H9 (cell line): ENCODE measurements around the gene DLGAP4. TPM values are rescaled to one million over a fixed set of nuclear protein-coding genes. Genes with fewer than 3 reads are reported as not detected.
A peak's percentile ranks its signal among the peaks of the same experiment; 100 is the strongest.

Source experiments
- DNase-seq: peaks from one replicate; pipeline ENCODE4 v3.0.0-alpha.2; 2017
- H2AFZ ChIP-seq: one replicate; pipeline ENCODE4 v1.6.1; 2013; ENCODE audit warnings: mild to moderate bottlenecking, low read length, control low read depth, moderate library complexity
- H2AK5ac ChIP-seq: 2 replicates; pipeline ENCODE4 v1.6.1; 2013; ENCODE audit warnings: low read length, control low read depth, mixed read lengths; ENCODE audit not compliant: insufficient read length
- H2BK120ac ChIP-seq: one replicate; pipeline ENCODE4 v1.6.1; 2013; ENCODE audit warnings: low read depth, mild to moderate bottlenecking, low read length, control low read depth, inconsistent platforms; ENCODE audit not compliant: poor library complexity, severe bottlenecking
- H2BK12ac ChIP-seq: 2 replicates; pipeline ENCODE4 v1.6.1; 2013; ENCODE audit warnings: low read length, control low read depth, mixed read lengths, low read depth; ENCODE audit not compliant: insufficient read length
- H2BK15ac ChIP-seq: 2 replicates; pipeline ENCODE4 v1.6.1; 2013; ENCODE audit warnings: low read depth, low read length, control low read depth
- H2BK20ac ChIP-seq: one replicate; pipeline ENCODE4 v1.6.1; 2013; ENCODE audit warnings: low read depth, mild to moderate bottlenecking, low read length, control low read depth, inconsistent platforms; ENCODE audit not compliant: poor library complexity, severe bottlenecking
- H2BK5ac ChIP-seq: 2 replicates; pipeline ENCODE4 v1.6.1; 2013; ENCODE audit warnings: low read length, control low read depth, mixed read lengths; ENCODE audit not compliant: insufficient read length
- H3K14ac ChIP-seq: 2 replicates; pipeline ENCODE4 v1.6.1; 2013; ENCODE audit warnings: low read length, control low read depth; ENCODE audit not compliant: insufficient read depth
- H3K18ac ChIP-seq: 2 replicates; pipeline ENCODE4 v1.6.1; 2013; ENCODE audit warnings: low read depth, mild to moderate bottlenecking, mixed read lengths, low read length, control low read depth; ENCODE audit not compliant: insufficient read length
- H3K23ac ChIP-seq: 2 replicates; pipeline ENCODE4 v1.6.1; 2013; ENCODE audit warnings: low read length, control low read depth, mixed read lengths, low read depth; ENCODE audit not compliant: insufficient read length
- H3K23me2 ChIP-seq: 2 replicates; pipeline ENCODE4 v1.6.1; 2013; ENCODE audit warnings: low read depth, mild to moderate bottlenecking, mixed read lengths, low read length, control low read depth; ENCODE audit not compliant: insufficient read length, poor library complexity, severe bottlenecking
- H3K27ac ChIP-seq: 2 replicates; pipeline ENCODE4 v1.5.1; 2013; ENCODE audit warnings: low read length, control low read depth, mixed read lengths, low read depth; ENCODE audit not compliant: insufficient read length
- H3K27me3 ChIP-seq: 2 replicates; pipeline ENCODE4 v1.6.1; 2013; ENCODE audit warnings: low read length, control low read depth, inconsistent platforms; ENCODE audit not compliant: insufficient read depth
- H3K4ac ChIP-seq: 2 replicates; pipeline ENCODE4 v1.6.1; 2013; ENCODE audit warnings: low read depth, mild to moderate bottlenecking, control low read depth, inconsistent platforms, low read length, moderate library complexity
- H3K4me1 ChIP-seq: 2 replicates; pipeline ENCODE4 v1.6.1; 2013; ENCODE audit warnings: low read length, control low read depth, inconsistent platforms; ENCODE audit not compliant: insufficient read depth
- H3K4me2 ChIP-seq: 2 replicates; pipeline ENCODE4 v1.6.1; 2013; ENCODE audit warnings: low read length, control low read depth, mixed read lengths; ENCODE audit not compliant: insufficient read length, insufficient read depth
- H3K56ac ChIP-seq: 2 replicates; pipeline ENCODE4 v1.6.1; 2013; ENCODE audit warnings: low read depth, mild to moderate bottlenecking, mixed read lengths, low read length, control low read depth; ENCODE audit not compliant: insufficient read length
- H3K79me1 ChIP-seq: 2 replicates; pipeline ENCODE4 v1.6.1; 2013; ENCODE audit warnings: low read depth, mild to moderate bottlenecking, moderate library complexity, low read length, control low read depth, inconsistent platforms; ENCODE audit not compliant: insufficient read depth, poor library complexity, severe bottlenecking
- H3K79me2 ChIP-seq: 2 replicates; pipeline ENCODE4 v1.6.1; 2013; ENCODE audit warnings: low read length, control low read depth, inconsistent platforms; ENCODE audit not compliant: insufficient read depth
- H3K9ac ChIP-seq: 2 replicates; pipeline ENCODE4 v1.6.1; 2013; ENCODE audit warnings: low read length, control low read depth, mixed read lengths; ENCODE audit not compliant: insufficient read length; ENCODE audit errors: extremely low read depth
- H3K9me3 ChIP-seq: one replicate; pipeline ENCODE4 v1.6.1; 2013; ENCODE audit warnings: low read depth, low read length, inconsistent platforms; ENCODE audit not compliant: control insufficient read depth
- H3T11ph ChIP-seq: one replicate; pipeline ENCODE4 v1.6.1; 2013; ENCODE audit warnings: mild to moderate bottlenecking, low read length, control low read depth, inconsistent platforms
- H4K20me1 ChIP-seq: one replicate; pipeline ENCODE4 v1.6.1; 2013; ENCODE audit not compliant: control insufficient read depth, insufficient read length, insufficient read depth
- H4K5ac ChIP-seq: 2 replicates; pipeline ENCODE4 v1.6.1; 2013; ENCODE audit warnings: low read depth, mild to moderate bottlenecking, mixed read lengths, low read length, control low read depth; ENCODE audit not compliant: insufficient read length
- H4K8ac ChIP-seq: replicated peaks from 2 replicates; pipeline ENCODE4 v1.6.1; 2013; ENCODE audit warnings: low read length, control low read depth, mixed read lengths, low read depth; ENCODE audit not compliant: insufficient read length
- H4K91ac ChIP-seq: 2 replicates; pipeline ENCODE4 v1.6.1; 2013; ENCODE audit warnings: low read depth, mild to moderate bottlenecking, moderate library complexity, mixed read lengths, low read length, control low read depth; ENCODE audit not compliant: insufficient read length
- H3K27ac Mint-ChIP-seq, 3 experiments: 2 replicates in 2 of 3; 3 replicates in 1 of 3; pipeline ENCODE4 v1.8.0; 2020 to 2021; ENCODE audit warnings: mixed read lengths in 3 of 3, mild to moderate bottlenecking in 1 of 3, moderate library complexity in 1 of 3
- H3K27me3 Mint-ChIP-seq: 2 replicates; pipeline ENCODE4 v1.8.0; 2021; ENCODE audit warnings: low read depth, mild to moderate bottlenecking, moderate library complexity, mixed read lengths
- H3K36me3 Mint-ChIP-seq, 3 experiments: 2 replicates in 2 of 3; 3 replicates in 1 of 3; pipeline ENCODE4 v1.8.0; 2020 to 2021; ENCODE audit warnings: low read depth in 3 of 3, mixed read lengths in 3 of 3; ENCODE audit not compliant: insufficient read depth in 1 of 3
- H3K4me1 Mint-ChIP-seq, 2 experiments: 2 replicates each; pipeline ENCODE4 v1.8.0; 2020; ENCODE audit warnings: mixed read lengths in 2 of 2
- H3K4me3 Mint-ChIP-seq, 2 experiments: 2 replicates in 1 of 2; 3 replicates in 1 of 2; pipeline ENCODE4 v1.8.0; 2020 to 2021; ENCODE audit warnings: mild to moderate bottlenecking in 2 of 2, mixed read lengths in 2 of 2, moderate library complexity in 1 of 2
- H3K9me3 Mint-ChIP-seq, 2 experiments: 2 replicates in 1 of 2; 3 replicates in 1 of 2; pipeline ENCODE4 v1.8.0; 2020; ENCODE audit warnings: mild to moderate bottlenecking in 2 of 2, mixed read lengths in 2 of 2, moderate library complexity in 1 of 2
- CTCF ChIP-seq: fragments of 200-600 bp; sonication (generic); conservative IDR thresholded peaks from 3 replicates; pipeline ENCODE4 v1.8.0; 2021; ENCODE audit warnings: antibody characterized with exemption, mild to moderate bottlenecking
- WGBS: extraction: QIAGEN DNeasy Blood & Tissue Kit; methylation state at CpG from one replicate; pipeline ENCODE4 v1.1.7; 2013; ENCODE audit warnings: missing lambda C conversion rate, low lambda C conversion rate, mixed read lengths; ENCODE audit not compliant: insufficient read length; ENCODE audit errors: extremely low coverage; 5-methylcytosine and 5-hydroxymethylcytosine counted together
- total RNA-seq: library from RNA; stranded (reverse); gene quantifications from 2 replicates; pipeline ENCODE4 v1.2.1, GENCODE V29; 2021

DLGAP4 gene
- total RNA-seq, 1 experiment from 2014 or later = 48.0 TPM

DNA sequence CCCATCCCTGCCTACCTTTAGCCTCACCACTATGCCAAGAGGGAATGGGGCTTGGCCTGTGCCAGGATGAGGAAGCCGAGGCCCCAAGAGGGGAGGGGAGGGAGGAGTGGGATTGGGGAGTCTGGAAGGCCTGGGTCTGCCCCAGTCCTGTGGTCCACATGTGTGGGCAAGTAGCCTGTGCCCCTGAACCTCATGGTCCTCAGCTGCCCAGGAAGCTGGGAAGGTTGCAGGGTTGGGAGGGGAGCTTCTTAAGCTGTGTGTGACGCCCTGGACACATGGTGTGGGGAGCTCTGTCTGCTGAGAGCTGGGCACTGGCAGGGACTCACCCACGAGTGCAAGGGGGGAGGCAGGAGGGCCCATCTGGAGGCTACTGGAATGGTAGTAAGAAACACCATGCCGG lies 31.7 kb downstream of the DLGAP4 start:
- peaks cover 8% of the 10 kb centered on the region; the same call in 1 of the 2 replicates for H3K27me3 ChIP-seq
- H3K79me1 ChIP-seq = no peaks in the 10 kb centered on the region
- H4K8ac ChIP-seq = no peak overlapping the region
- H3K56ac ChIP-seq = no peak overlapping the region
- H3K4me3 Mint-ChIP-seq = no peak overlapping the region
- no peak overlapping the region for H4K91ac ChIP-seq
- no CpG with 5 or more reads among the region's 4 CpGs for WGBS
- H2BK12ac ChIP-seq = no peak overlapping the region
- peaks cover 45% of the 10 kb centered on the region for H3K27me3 Mint-ChIP-seq
- H4K20me1 ChIP-seq = no peaks in the 10 kb centered on the region
- no peak overlapping the region for H3K27ac Mint-ChIP-seq
- H3K18ac ChIP-seq = no peak overlapping the region
- no peak overlapping the region for H3T11ph ChIP-seq
- peaks cover 4% of the 10 kb centered on the region; the same call in 1 of the 2 replicates for H3K4me1 ChIP-seq
- H2AFZ ChIP-seq = no peak overlapping the region
- H3K23ac ChIP-seq = no peak overlapping the region
- TF ChIP-seq CTCF = no peak
- H3K9ac ChIP-seq = no peak overlapping the region
- H3K27ac ChIP-seq = no peak overlapping the region
- no peak overlapping the region for H3K4me2 ChIP-seq
- H2BK120ac ChIP-seq = no peak overlapping the region
- no peaks in the 10 kb centered on the region for H3K23me2 ChIP-seq
- no peak overlapping the region for H2AK5ac ChIP-seq
- no peak overlapping the region for H3K4ac ChIP-seq
- no peak overlapping the region for H2BK5ac ChIP-seq
- no peaks in the 10 kb centered on the region for H3K36me3 Mint-ChIP-seq
- H2BK15ac ChIP-seq = no peak overlapping the region
- no peak overlapping the region for H4K5ac ChIP-seq
- H2BK20ac ChIP-seq = no peak overlapping the region
- H3K9me3 ChIP-seq = no peaks in the 10 kb centered on the region
- peaks cover 34 to 64% of the 10 kb centered on the region in 2 experiments for H3K4me1 Mint-ChIP-seq
- H3K9me3 Mint-ChIP-seq = no peaks in the 10 kb centered on the region; a peak in 1 of 5 replicates
- no peaks in the 10 kb centered on the region for H3K79me2 ChIP-seq
- no peak for DNase-seq
- peak overlapping the region; percentile 8; the same call in 1 of the 2 replicates for H3K14ac ChIP-seq
